Neutrophil (primary cell): ENCODE measurements around the gene ENTPD2.
"Not testable (repeated sequence)": the region's sequence is repeated elsewhere in the genome, so short reads cannot be mapped to it uniquely, and the experiment has no call there.

Experiments used
- H3K27ac ChIP-seq: fragments of 200-600 bp; sonication (generic); 2 replicates; pipeline ENCODE4 v1.5.1; 2016; ENCODE audit warnings: mild to moderate bottlenecking, moderate library complexity
- H3K27me3 ChIP-seq: fragments of 200-600 bp; sonication (generic); 2 replicates; pipeline ENCODE4 v1.6.0; 2016; ENCODE audit warnings: mild to moderate bottlenecking
- H3K36me3 ChIP-seq: fragments of 200-600 bp; sonication (generic); 2 replicates; pipeline ENCODE4 v1.5.1; 2017
- H3K4me1 ChIP-seq, 2 experiments: fragments of 200-600 bp in 1 of 2; sonication (generic) in 1 of 2; 1 replicate in 1 of 2; 2 replicates in 1 of 2; pipeline versions ENCODE4 v1.5.1 to v1.6.1; 2013 to 2016; ENCODE audit warnings: low read depth in 1 of 2, low read length in 1 of 2, mild to moderate bottlenecking in 1 of 2, moderate library complexity in 1 of 2; ENCODE audit not compliant: control insufficient read depth in 1 of 2, insufficient read depth in 1 of 2
- H3K4me3 ChIP-seq, 2 experiments: fragments of 200-600 bp in 1 of 2; sonication (generic) in 1 of 2; 1 replicate in 1 of 2; 2 replicates in 1 of 2; pipeline ENCODE4 v1.5.1; 2013 to 2016; ENCODE audit warnings: low read depth in 1 of 2, low read length in 1 of 2, mild to moderate bottlenecking in 1 of 2, moderate library complexity in 1 of 2
- H3K9me3 ChIP-seq: fragments of 200-600 bp; sonication (generic); 2 replicates; pipeline ENCODE4 v1.5.1; 2016
- TF ChIP-seq, protein P1 (sequence below): fragments of 200-600 bp; sonication (generic); IDR thresholded peaks from 2 replicates; pipeline ENCODE4 v1.5.1; 2016; ENCODE audit warnings: antibody characterized with exemption

Gene ENTPD2

DNA sequence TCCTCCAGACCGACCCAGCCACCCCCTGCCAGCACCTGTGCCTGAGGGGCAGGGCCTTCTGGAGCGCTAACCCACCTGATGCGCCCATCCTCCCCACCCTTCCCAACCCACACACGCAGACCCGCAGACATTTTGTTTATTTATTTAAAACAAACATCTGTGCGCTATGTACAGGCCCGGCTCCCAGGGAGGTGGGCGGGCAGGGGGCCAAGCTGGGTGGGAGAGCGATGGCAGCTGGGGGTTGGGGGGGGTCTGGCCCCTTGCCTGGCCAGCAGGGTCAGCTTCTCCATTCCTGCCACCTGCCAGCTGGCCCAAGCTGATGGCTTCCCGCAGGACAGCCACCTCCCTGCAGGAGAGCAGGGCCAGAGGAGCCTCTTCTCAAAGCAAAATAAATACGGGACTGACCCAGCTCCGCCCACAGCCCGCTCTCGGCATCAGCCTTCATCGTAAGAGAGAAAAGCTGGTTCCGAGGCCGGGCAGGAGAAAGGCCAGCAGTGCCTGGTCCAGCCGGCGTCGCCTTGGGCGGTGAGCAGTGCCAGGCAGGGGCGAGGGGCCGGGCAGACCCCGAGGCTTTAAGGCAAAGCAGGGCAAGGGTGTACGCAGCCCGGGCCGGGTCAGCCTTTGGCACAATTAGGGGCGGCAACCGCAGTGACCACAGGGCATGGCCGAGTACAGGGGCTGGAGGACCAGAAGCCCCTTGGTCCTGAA lies 46.6 kb downstream of the ENTPD2 start:
- H3K27me3 ChIP-seq, result no peaks in the 10 kb centered on the region
- H3K36me3 ChIP-seq, result peaks cover 58% of the 10 kb centered on the region
- H3K4me1 ChIP-seq, result peaks cover 0 to 4% of the 10 kb centered on the region in 2 experiments
- no peaks in the 10 kb centered on the region for H3K9me3 ChIP-seq
- no peak overlapping the region for H3K27ac ChIP-seq
- no peak overlapping the region for H3K4me3 ChIP-seq
- TF ChIP-seq, protein P1, sequence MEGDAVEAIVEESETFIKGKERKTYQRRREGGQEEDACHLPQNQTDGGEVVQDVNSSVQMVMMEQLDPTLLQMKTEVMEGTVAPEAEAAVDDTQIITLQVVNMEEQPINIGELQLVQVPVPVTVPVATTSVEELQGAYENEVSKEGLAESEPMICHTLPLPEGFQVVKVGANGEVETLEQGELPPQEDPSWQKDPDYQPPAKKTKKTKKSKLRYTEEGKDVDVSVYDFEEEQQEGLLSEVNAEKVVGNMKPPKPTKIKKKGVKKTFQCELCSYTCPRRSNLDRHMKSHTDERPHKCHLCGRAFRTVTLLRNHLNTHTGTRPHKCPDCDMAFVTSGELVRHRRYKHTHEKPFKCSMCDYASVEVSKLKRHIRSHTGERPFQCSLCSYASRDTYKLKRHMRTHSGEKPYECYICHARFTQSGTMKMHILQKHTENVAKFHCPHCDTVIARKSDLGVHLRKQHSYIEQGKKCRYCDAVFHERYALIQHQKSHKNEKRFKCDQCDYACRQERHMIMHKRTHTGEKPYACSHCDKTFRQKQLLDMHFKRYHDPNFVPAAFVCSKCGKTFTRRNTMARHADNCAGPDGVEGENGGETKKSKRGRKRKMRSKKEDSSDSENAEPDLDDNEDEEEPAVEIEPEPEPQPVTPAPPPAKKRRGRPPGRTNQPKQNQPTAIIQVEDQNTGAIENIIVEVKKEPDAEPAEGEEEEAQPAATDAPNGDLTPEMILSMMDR, result no peak

DNA sequence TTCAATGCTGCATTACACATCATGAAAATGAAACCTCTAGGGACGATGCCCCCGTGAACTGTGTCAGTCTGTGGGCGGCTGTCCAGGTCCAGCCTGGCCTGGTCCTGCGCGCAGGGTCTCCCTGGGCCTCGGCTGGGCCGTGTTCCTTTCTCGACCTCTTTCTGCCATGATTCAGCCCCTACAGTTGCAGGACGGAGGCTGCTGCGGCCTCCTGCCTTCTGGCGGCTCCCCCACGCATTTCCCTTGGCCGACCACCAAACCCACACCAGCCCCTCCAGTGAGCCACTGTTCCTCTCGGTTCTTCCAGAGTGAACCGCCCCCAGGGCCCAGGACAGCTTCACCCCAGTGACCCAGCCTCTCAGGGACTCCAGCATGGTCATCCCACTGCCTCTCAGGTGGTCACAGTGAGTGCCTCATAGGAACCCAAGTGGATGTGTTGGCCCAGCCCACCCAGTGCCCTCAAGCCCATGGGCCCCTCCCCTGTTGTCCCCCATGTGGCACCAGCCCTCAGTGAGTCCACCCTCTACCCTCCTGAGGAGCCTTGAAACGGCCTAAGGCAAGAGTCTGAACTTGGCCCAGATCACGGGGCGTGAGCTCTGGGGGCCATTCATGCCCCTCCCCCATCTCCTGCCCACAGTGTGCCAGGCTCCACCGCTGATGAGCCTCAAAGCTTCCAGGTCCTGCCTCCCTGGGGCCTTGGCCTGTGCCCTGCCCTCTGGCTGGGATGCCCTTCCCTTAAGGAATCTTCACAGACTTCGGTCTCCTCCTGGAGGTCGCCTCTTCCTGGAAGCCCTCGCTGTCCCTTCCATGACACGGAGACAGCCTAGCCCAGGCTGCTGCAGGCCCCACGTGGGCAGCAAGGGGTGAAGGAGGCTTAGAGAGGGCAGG lies 47.5 kb downstream of the ENTPD2 start:
- H3K27me3 ChIP-seq, result no peaks in the 10 kb centered on the region
- no peaks in the 10 kb centered on the region for H3K9me3 ChIP-seq
- peaks cover 49% of the 10 kb centered on the region for H3K36me3 ChIP-seq
- no peak overlapping the region for H3K4me3 ChIP-seq
- peaks cover 7 to 10% of the 10 kb centered on the region in 2 experiments for H3K4me1 ChIP-seq
- TF ChIP-seq, protein P1, result no peak
- H3K27ac ChIP-seq, result no peak overlapping the region

DNA sequence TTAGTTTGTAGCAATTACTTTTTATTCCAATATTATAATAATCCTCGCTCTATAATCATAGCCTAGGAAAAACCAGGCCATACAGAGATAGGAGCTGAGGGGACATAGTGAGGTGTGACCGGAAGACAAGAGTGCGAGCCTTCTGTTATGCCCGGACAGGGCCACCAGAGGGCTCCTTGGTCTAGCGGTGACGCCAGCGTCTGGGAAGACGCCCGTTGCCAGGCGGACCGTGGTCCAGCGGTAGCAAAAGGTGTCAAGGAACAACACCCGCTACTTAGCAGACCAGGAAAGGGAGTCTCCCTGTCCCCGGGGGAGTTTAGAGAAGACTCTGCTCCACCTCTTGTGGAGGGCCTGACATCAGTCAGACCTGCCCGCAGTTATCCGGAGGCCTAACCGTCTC lies 49.6 kb downstream of the ENTPD2 start:
- peaks cover 27 to 31% of the 10 kb centered on the region in 2 experiments for H3K4me1 ChIP-seq
- H3K27me3 ChIP-seq, H3K9me3 ChIP-seq, H3K27ac ChIP-seq, H3K4me3 ChIP-seq: not testable (repeated sequence)
- peaks cover 28% of the 10 kb centered on the region for H3K36me3 ChIP-seq
- TF ChIP-seq, protein P1, result peak; percentile 18

DNA sequence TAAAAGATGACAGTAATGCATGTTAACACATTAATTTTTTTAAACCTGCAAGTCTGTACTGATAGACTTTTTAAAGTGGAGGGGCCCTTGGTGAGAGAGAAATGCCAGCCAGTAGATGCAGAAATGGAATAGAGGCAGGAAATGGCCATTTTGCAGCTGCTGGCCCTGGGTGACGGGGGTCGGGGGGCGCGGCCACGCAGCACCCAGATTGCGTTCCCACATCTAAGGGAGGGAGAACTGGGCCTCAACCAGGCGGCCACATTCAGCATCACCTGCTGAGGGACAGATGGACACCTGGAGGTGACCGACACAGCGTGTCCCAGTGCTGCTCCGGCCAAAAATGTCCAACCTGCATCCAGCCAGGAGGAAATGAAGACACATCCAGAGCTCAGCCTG lies 51.2 kb downstream of the ENTPD2 start:
- Histone ChIP-seq H3K27ac (no peak overlapping the region), H3K27me3 (peaks cover 4% of the 10 kb centered on the region), H3K4me1 (peaks cover 39 to 47% of the 10 kb centered on the region in 2 experiments), H3K9me3 (no peaks in the 10 kb centered on the region), H3K36me3 (peaks cover 11% of the 10 kb centered on the region), H3K4me3 (no peak overlapping the region)
- TF ChIP-seq, protein P1, result no peak

DNA sequence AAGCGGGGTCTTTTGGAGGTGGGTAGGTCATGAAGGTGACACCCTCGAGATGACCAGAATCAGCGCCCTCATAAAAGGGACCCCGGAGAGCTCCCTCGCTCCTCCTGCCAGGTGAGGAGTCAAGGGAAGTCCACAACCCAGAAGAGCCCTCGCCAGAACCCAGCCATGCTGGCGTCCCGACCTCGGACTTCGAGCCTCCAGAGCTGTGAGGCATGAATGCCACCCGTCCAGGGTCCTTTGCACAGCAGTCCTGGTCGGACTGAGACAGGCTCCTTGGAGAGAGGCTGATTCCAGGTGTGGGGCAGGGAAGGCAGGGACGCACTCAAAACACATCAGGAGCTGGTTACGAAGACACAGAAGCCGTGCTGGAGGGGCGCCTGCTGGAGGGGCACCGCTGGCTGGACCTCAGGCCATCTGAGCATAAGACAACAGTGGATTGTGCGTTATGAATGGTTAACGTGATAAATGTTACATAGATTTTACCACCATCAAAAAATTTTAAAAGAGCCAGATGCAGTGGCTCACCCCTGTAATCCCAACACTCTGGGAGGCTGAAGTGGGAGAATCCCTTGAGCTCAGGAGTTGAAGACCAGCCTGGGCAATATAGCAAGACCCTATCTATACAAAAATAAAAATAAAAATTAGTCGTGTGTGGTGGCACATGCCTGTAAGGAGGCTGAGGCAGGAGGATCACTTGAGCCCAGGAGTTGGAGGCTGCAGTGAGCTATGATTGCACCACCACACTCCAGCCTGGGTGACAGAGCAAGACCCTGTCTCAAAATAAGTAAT lies 51.8 kb downstream of the ENTPD2 start:
- peaks cover 39 to 53% of the 10 kb centered on the region in 2 experiments for H3K4me1 ChIP-seq
- H3K27me3 ChIP-seq, result peaks cover 10% of the 10 kb centered on the region
- no peak overlapping the region for H3K4me3 ChIP-seq
- H3K36me3 ChIP-seq, result peaks cover 5% of the 10 kb centered on the region
- H3K27ac ChIP-seq, result no peak overlapping the region
- H3K9me3 ChIP-seq, result no peaks in the 10 kb centered on the region
- TF ChIP-seq, protein P1, result no peak
